ENCODE results near the gene KCNJ1. TPM values are rescaled to one million over a fixed set of nuclear protein-coding genes. Genes with fewer than 3 reads are reported as not detected.

KCNJ1 gene
- total RNA-seq, 1 donor = not detected

DNA sequence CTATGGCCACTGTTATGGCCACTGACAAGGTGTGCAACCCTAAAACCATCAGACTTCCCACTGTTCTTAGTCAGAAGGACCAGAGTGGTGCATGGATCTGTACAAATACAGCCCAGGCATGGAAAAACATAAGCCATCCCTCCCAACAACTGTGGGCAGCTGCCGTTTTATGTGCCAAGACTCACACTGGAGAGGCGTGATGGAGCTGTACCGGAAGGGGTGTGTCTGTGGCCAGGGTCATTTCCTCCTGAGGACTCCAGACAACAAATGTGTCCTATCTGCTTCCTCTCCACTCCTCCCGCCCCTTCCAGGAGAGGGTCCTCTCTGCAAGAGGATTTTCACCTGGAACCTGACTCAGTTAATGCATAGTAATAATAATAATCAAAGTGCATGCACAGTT, 29.5 kb downstream of the KCNJ1 start:
- no peak overlapping the region for H3K4me3 ChIP-seq (ENCODE audit: low read depth, low read length)
- TF ChIP-seq, protein P1, sequence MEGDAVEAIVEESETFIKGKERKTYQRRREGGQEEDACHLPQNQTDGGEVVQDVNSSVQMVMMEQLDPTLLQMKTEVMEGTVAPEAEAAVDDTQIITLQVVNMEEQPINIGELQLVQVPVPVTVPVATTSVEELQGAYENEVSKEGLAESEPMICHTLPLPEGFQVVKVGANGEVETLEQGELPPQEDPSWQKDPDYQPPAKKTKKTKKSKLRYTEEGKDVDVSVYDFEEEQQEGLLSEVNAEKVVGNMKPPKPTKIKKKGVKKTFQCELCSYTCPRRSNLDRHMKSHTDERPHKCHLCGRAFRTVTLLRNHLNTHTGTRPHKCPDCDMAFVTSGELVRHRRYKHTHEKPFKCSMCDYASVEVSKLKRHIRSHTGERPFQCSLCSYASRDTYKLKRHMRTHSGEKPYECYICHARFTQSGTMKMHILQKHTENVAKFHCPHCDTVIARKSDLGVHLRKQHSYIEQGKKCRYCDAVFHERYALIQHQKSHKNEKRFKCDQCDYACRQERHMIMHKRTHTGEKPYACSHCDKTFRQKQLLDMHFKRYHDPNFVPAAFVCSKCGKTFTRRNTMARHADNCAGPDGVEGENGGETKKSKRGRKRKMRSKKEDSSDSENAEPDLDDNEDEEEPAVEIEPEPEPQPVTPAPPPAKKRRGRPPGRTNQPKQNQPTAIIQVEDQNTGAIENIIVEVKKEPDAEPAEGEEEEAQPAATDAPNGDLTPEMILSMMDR (IDR thresholded peaks at IDR 0.05; ENCODE audit: insufficient read depth, low read length) = no peak
- DNase-seq (ENCODE audit: low read depth) = no peak

DNA sequence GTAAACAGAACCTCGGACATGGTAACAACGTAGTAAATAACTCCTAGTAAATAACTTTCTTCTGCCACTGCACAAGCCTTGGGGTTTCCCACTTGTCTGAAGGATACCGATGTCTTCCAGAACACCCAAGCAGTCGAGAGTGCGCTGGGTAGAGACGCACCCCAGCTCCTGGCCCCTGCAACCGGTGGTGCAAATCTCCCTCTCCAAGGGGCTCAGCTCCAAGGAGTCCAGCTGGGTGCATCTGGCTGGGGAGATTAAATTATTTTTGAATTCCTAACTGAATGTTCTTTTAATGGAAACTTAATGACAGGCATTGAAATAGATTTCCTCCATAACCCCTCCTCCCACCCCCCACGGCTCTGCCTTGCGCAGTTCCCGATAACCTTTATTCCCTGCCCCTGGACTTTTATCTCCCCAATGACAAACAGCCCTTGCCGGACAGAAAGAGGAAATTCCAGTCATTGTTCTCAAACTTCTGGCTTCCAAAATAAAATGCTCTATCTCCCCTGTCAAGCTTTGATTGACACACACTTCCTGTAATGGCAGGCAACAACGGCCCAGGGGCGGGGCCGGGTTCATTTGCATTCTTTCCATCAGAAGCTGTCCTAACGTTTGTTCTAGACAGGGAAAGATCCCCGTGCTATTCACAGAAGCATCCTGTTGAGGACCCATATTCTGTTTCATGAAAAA, 31.2 kb downstream of the KCNJ1 start:
- no peak overlapping the region for H3K4me3 ChIP-seq (ENCODE audit: low read depth, low read length)
- peak; percentile 55 for DNase-seq (ENCODE audit: low read depth)
- TF ChIP-seq, protein P1 (IDR thresholded peaks at IDR 0.05; ENCODE audit: insufficient read depth, low read length) = no peak

DNA sequence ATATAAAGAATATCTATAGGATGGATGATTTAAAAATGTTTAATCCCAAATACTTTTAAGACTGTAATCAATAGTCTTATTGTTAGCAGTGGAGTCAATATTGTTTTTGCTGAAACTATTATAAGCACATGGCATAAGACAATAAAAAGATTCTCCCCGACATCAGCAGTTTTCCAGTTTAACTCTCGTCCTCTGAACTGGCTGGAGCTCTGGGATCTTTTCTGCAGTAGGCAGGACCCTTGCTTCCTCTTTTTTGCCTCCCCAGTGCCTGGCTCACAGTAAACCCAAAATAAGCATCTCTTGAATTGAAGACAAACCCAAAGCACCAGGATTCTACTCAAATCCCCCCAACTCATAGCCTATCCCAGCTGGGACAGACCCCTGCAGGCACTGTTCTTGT, 32.9 kb downstream of the KCNJ1 start:
- no peak overlapping the region for H3K4me3 ChIP-seq (ENCODE audit: low read depth, low read length)
- TF ChIP-seq, protein P1 (IDR thresholded peaks at IDR 0.05; ENCODE audit: insufficient read depth, low read length) = no peak
- no peak for DNase-seq (ENCODE audit: low read depth)

DNA sequence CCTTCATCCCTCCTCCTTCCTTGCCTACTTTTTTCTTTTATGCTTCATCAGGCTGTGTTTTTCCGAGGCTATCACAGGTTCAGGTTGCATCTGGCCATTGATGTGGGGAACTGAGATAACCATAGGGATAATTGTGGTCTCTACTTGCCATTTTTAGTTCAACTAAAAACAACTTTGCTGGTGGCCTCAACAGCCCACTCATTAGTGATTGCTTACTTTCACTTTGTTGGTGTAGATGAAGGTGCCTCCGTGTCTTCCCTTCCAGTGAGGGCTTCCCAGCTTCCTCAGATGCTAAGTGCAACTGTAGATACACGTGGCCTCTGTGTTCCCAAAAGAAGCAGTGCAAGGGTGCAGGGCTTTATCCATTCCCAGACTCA, 35.0 kb downstream of the KCNJ1 start:
- no peak overlapping the region for H3K4me3 ChIP-seq (ENCODE audit: low read depth, low read length)
- DNase-seq (ENCODE audit: low read depth) = no peak
- TF ChIP-seq, protein P1 (IDR thresholded peaks at IDR 0.05; ENCODE audit: insufficient read depth, low read length) = no peak

DNA sequence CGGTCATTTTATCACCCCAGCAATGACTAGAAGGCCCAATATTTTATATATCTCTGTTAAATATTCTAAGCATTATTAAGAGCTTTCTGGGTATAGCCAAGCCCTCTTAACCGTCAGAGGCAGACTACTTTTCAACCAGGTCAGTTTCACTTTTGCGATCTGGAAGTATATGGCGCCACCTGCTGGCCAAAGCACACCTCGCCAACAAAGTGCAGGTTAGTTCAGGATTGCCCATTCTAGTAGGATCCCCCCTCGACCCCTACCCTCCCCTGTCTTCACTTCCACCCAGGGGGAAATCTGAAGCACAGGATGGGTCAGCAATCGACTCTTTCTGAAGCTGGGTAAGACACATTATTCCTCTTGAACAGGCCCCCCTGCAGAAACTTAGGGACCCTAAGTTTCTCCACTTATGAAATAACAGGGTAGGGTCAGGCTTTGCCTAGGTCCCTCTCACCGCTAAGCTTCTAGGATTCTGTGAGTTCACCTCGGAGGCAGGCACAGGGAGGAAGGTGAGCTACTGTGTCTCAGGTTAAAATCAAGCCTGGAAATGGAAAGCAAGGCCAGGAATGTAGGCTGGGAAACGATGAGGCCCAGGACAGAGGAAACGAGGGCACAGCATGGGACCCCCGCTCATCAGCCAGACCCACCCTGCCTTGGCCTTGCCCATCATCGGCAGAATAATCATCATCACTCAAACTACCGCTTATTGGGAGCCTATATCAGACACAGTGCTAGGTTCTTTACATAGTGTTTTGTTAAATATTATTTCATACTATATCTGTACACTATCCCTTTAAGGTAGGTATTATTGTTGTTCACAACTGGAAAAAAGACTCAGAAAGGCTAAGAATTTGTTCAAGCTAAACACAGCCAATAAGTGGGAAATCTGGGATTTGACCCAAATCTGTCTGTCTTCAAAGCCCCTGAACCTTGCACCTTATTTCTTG, 35.6 kb downstream of the KCNJ1 start:
- no peak overlapping the region for H3K4me3 ChIP-seq (ENCODE audit: low read depth, low read length)
- TF ChIP-seq, protein P1 (IDR thresholded peaks at IDR 0.05; ENCODE audit: insufficient read depth, low read length) = peak; percentile 86
- DNase-seq (ENCODE audit: low read depth) = peak; percentile 88

DNA sequence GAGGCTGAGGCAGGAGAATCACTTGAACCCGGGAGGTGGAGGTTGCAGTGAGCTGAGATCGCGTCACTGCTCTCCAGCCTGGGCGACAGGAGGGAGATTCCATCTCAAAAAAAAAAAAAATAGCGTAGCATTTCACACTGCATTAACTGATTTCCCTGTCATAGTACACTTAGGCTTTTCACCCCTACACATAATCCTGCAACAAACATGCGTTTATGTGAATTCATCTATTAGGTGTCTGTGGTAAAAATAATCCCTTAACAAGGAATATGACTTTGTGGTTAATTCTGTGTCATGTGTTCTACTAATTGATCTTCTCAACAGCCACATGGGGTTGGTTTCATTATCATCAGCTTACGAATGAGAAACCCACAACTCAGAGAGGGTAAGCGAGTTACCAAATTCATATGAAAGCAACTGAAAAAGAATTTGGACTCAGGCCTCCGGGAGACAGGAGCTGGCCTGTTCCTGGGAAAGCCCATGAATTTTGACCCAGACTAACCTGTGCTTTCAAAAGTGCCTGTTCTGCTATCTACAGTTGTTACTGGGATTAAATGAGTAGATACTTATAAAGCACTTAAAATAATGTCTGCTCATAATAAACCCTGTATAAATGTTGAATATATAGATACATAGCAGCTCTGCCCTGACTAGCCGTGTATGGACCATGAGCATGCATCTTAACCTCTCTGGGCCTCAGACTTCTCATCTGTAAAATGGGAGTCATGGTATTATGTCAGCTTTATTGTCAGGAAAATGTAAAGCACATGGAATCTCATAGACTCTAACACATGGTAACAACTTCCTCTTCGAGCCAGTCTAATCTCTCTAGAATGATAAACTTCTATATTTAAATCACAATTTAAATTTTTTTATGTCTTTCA, 36.6 kb downstream of the KCNJ1 start:
- no peak overlapping the region for H3K4me3 ChIP-seq (ENCODE audit: low read depth, low read length)
- DNase-seq (ENCODE audit: low read depth) = no peak
- TF ChIP-seq, protein P1 (IDR thresholded peaks at IDR 0.05; ENCODE audit: insufficient read depth, low read length) = no peak
